GM18861 (cell line): Measurements from ENCODE around the gene EPHB2.

Experiments used
- ATAC-seq: cut with Tn5 transposase; IDR thresholded peaks from one replicate; pipeline ENCODE4 v1.9.1; 2021; ENCODE audit not compliant: unreplicated experiment

EPHB2 gene

GRCh38 chr1:22721122-22721873 lies 10.7 kb downstream of the EPHB2 start:
- ATAC-seq: no peak

GRCh38 chr1:22722901-22723550 lies 12.4 kb downstream of the EPHB2 start:
- ATAC-seq: no peak

GRCh38 chr1:22727873-22728272 lies 17.2 kb downstream of the EPHB2 start:
- no peak for ATAC-seq

- no peak for ATAC-seq
Measured at GRCh38 chr1:22728751-22729399, 18.2 kb downstream of the EPHB2 start.

- ATAC-seq: no peak
Measured at GRCh38 chr1:22729400-22729773, 18.7 kb downstream of the EPHB2 start.

GRCh38 chr1:22729912-22730311 lies 19.3 kb downstream of the EPHB2 start:
- ATAC-seq: no peak

- ATAC-seq: no peak
Measured at GRCh38 chr1:22731924-22732720, 21.5 kb downstream of the EPHB2 start.

- no peak for ATAC-seq
Measured at GRCh38 chr1:22733643-22734042, 23.0 kb downstream of the EPHB2 start.

- ATAC-seq: no peak
Measured at GRCh38 chr1:22736501-22737080, 26.0 kb downstream of the EPHB2 start.

- no peak for ATAC-seq
Measured at GRCh38 chr1:22737374-22738068, 26.9 kb downstream of the EPHB2 start.

GRCh38 chr1:22738069-22738435 lies 27.4 kb downstream of the EPHB2 start:
- ATAC-seq: no peak

GRCh38 chr1:22738522-22738921 lies 27.9 kb downstream of the EPHB2 start:
- ATAC-seq: no peak

GRCh38 chr1:22739648-22740385 lies 29.2 kb downstream of the EPHB2 start:
- no peak for ATAC-seq

- no peak for ATAC-seq
Measured at GRCh38 chr1:22741118-22741517, 30.5 kb downstream of the EPHB2 start.

- ATAC-seq: no peak
Measured at GRCh38 chr1:22745669-22746585, 35.3 kb downstream of the EPHB2 start.

GRCh38 chr1:22747021-22747734 lies 36.5 kb downstream of the EPHB2 start:
- ATAC-seq: no peak

GRCh38 chr1:22747735-22748073 lies 37.1 kb downstream of the EPHB2 start:
- no peak for ATAC-seq

GRCh38 chr1:22749503-22749902 lies 38.9 kb downstream of the EPHB2 start:
- ATAC-seq: no peak
